ENCODE results near the gene ELOVL7. TPM values are rescaled to one million over a fixed set of nuclear protein-coding genes. Genes with fewer than 3 reads are reported as not detected.

The ELOVL7 gene
- total RNA-seq, 1 experiment from 2014 or later = 2.5 TPM

DNA sequence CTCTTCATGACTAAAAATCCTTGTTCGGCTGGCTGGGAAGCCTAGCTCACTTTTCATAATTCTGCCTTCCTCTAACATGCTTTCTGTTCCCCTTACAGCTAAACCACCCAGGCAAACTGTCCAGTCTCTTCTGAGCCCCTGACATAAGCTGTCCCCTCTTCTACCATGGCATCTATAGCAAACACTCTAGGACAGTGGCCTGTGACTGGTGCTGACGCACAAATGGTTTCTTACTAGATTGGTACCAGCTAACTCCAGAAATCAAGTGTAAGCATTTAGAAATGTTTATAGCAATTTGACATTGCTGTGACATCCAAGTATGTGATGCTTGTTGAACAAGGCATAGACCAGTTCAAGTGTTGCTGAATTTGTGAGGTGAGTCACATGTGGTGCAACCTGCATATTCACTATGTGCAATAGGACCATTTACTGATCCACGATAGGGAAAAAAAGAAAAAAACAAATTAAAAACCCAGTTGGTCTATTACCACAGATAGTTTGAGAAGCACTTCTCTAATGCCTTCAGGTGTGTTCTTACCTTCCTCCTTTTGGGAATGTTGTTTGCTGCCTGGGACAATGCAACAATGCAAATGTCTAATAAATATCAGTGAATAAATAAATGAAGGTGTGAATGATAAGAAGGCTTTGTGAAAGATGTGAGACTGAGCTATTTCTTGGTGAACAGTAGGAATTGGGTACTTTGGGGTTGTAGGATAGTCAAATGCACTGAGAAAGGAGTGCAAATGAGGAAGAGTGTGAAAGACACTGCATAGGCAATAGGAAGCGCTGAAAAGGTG lies 22.4 kb downstream of the ELOVL7 start:
- no peaks in the 10 kb centered on the region for H3K27me3 Mint-ChIP-seq (ENCODE audit: low read depth)
- Histone ChIP-seq H3K4ac (ENCODE audit: low read depth, low read length) (no peak overlapping the region), H3K27ac (ENCODE audit: insufficient read length, low read depth, low read length) (no peak overlapping the region), H3K14ac (ENCODE audit: insufficient read depth, low read length) (no peak overlapping the region), H2BK5ac (ENCODE audit: insufficient read length, low read length) (no peak overlapping the region), H2BK12ac (ENCODE audit: insufficient read length, low read depth, low read length) (no peak overlapping the region), H4K8ac (replicated peaks; ENCODE audit: insufficient read length, low read depth, low read length) (no peak overlapping the region), H3K18ac (ENCODE audit: insufficient read length, low read depth, low read length) (no peak overlapping the region), H2BK120ac (ENCODE audit: low read depth, low read length, poor library complexity, severe bottlenecking) (no peak overlapping the region), H3K4me1 (ENCODE audit: insufficient read depth, low read length) (no peaks in the 10 kb centered on the region), H3K4me2 (ENCODE audit: insufficient read depth, insufficient read length, low read length) (no peak overlapping the region), H3K9me3 (ENCODE audit: control insufficient read depth, low read depth, low read length) (no peaks in the 10 kb centered on the region), H2BK20ac (ENCODE audit: low read depth, low read length, poor library complexity, severe bottlenecking) (no peak overlapping the region), H3K23ac (ENCODE audit: insufficient read length, low read depth, low read length) (no peak overlapping the region), H2AFZ (ENCODE audit: low read length) (no peak overlapping the region), H2BK15ac (ENCODE audit: low read depth, low read length) (no peak overlapping the region), H4K91ac (ENCODE audit: insufficient read length, low read depth, low read length) (no peak overlapping the region), H3K9ac (ENCODE audit: extremely low read depth, insufficient read length, low read length) (no peak overlapping the region), H2AK5ac (ENCODE audit: insufficient read length, low read length) (no peak overlapping the region), H4K5ac (ENCODE audit: insufficient read length, low read depth, low read length) (no peak overlapping the region), H3T11ph (ENCODE audit: low read length) (no peak overlapping the region), H3K27me3 (ENCODE audit: insufficient read depth, low read length) (no peaks in the 10 kb centered on the region), H3K79me1 (ENCODE audit: insufficient read depth, low read depth, low read length, poor library complexity, severe bottlenecking) (no peaks in the 10 kb centered on the region), H3K56ac (ENCODE audit: insufficient read length, low read depth, low read length) (no peak overlapping the region), H3K79me2 (ENCODE audit: insufficient read depth, low read length) (no peaks in the 10 kb centered on the region; the same call in 1 of the 2 replicates), H4K20me1 (ENCODE audit: control insufficient read depth, insufficient read depth, insufficient read length) (no peaks in the 10 kb centered on the region), H3K23me2 (ENCODE audit: insufficient read length, low read depth, low read length, poor library complexity, severe bottlenecking) (no peaks in the 10 kb centered on the region)
- no peak overlapping the region for H3K27ac Mint-ChIP-seq
- H3K4me1 Mint-ChIP-seq = no peaks in the 10 kb centered on the region
- H3K4me3 Mint-ChIP-seq = no peak overlapping the region
- no CpG with 5 or more reads among the region's 4 CpGs for WGBS (ENCODE audit: extremely low coverage, insufficient read length, low lambda C conversion rate)
- TF ChIP-seq, protein P1, sequence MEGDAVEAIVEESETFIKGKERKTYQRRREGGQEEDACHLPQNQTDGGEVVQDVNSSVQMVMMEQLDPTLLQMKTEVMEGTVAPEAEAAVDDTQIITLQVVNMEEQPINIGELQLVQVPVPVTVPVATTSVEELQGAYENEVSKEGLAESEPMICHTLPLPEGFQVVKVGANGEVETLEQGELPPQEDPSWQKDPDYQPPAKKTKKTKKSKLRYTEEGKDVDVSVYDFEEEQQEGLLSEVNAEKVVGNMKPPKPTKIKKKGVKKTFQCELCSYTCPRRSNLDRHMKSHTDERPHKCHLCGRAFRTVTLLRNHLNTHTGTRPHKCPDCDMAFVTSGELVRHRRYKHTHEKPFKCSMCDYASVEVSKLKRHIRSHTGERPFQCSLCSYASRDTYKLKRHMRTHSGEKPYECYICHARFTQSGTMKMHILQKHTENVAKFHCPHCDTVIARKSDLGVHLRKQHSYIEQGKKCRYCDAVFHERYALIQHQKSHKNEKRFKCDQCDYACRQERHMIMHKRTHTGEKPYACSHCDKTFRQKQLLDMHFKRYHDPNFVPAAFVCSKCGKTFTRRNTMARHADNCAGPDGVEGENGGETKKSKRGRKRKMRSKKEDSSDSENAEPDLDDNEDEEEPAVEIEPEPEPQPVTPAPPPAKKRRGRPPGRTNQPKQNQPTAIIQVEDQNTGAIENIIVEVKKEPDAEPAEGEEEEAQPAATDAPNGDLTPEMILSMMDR (conservative IDR thresholded peaks at IDR 0.05) = no peak
- no peak for DNase-seq
- H3K9me3 Mint-ChIP-seq = no peaks in the 10 kb centered on the region
- H3K36me3 Mint-ChIP-seq (ENCODE audit: insufficient read depth in 1 of 3, low read depth in 3 of 3) = no peaks in the 10 kb centered on the region
